Measurements from ENCODE around the gene ZNF526. TPM values are rescaled to one million over a fixed set of nuclear protein-coding genes. Genes with fewer than 3 reads are reported as not detected.
A peak's percentile ranks its signal among the peaks of the same experiment; 100 is the strongest.

Gene ZNF526
- total and polyA plus RNA-seq, 4 donors, result 1.7 to 8.8 (median 3.8) TPM

GRCh38 chr19:42249769-42250168 is 29.7 kb downstream of the ZNF526 start (continued):
- no peak for TF ChIP-seq JUND (IDR thresholded peaks at IDR 0.05)
- no peak for TF ChIP-seq RAD21 (IDR thresholded peaks at IDR 0.05)
- TF ChIP-seq YY1 (IDR thresholded peaks at IDR 0.05), result no peak
- no peak for TF ChIP-seq FOXA1 (IDR thresholded peaks at IDR 0.05)
- TF ChIP-seq NR2F2 (IDR thresholded peaks at IDR 0.05), result no peak
- no peak for TF ChIP-seq HNF4A (conservative IDR thresholded peaks at IDR 0.05)
- no peak for TF ChIP-seq HNF4G (IDR thresholded peaks at IDR 0.05)

GRCh38 chr19:42250183-42250665 is 30.1 kb downstream of the ZNF526 start:
- H3K36me3 ChIP-seq (ENCODE audit: control insufficient read depth in 4 of 4, insufficient read depth in 3 of 4, low read depth in 1 of 4, low read length in 3 of 4), result peaks cover 0 to 12% (median 5%) of the 10 kb centered on the region in 4 donors
- H3K9ac ChIP-seq (ENCODE audit: low read depth in 1 of 2, low read length in 2 of 2), result no peak overlapping the region
- H3K27me3 ChIP-seq (ENCODE audit: control insufficient read depth in 4 of 4, insufficient read depth in 4 of 4, low read length in 3 of 4), result no peaks in the 10 kb centered on the region
- no peaks in the 10 kb centered on the region for H3K9me3 ChIP-seq (ENCODE audit: control insufficient read depth in 4 of 4, low read length in 3 of 4)
- peak; percentile 33 for DNase-seq (ENCODE audit: low spot score)
- no peak overlapping the region for H3K4me3 ChIP-seq (ENCODE audit: low read depth in 1 of 3, low read length in 3 of 3)
- TF ChIP-seq FOXA1 (IDR thresholded peaks at IDR 0.05), result no peak
- TF ChIP-seq GABPA (IDR thresholded peaks at IDR 0.05 in 1 of 2, conservative IDR thresholded peaks at IDR 0.05 in 1 of 2), result no peak
- no peak for TF ChIP-seq REST (IDR thresholded peaks at IDR 0.05)
- no peak for TF ChIP-seq ATF3 (IDR thresholded peaks at IDR 0.05)
- TF ChIP-seq TAF1 (conservative IDR thresholded peaks at IDR 0.05), result no peak
- TF ChIP-seq CTCF (IDR thresholded peaks at IDR 0.05; ENCODE audit: low read depth, low read length, missing input control), result no peak
- TF ChIP-seq SP1 (IDR thresholded peaks at IDR 0.05), result no peak
- peak in 1 of 2 donors; percentile 52 for TF ChIP-seq HNF4A (conservative IDR thresholded peaks at IDR 0.05)
- no peak for TF ChIP-seq FOXA2 (IDR thresholded peaks at IDR 0.05)
- TF ChIP-seq YY1 (IDR thresholded peaks at IDR 0.05), result no peak
- no peak for TF ChIP-seq EGR1 (IDR thresholded peaks at IDR 0.05; ENCODE audit: low read depth in 2 of 2)
- TF ChIP-seq ZBTB33 (IDR thresholded peaks at IDR 0.05), result no peak
- TF ChIP-seq RXRA (IDR thresholded peaks at IDR 0.05), result no peak
- TF ChIP-seq JUND (IDR thresholded peaks at IDR 0.05), result no peak
- no peak for TF ChIP-seq RAD21 (IDR thresholded peaks at IDR 0.05)
- TF ChIP-seq NR2F2 (IDR thresholded peaks at IDR 0.05), result peak; percentile 7
- no peak for TF ChIP-seq MAX (IDR thresholded peaks at IDR 0.05)
- H3K27ac ChIP-seq (ENCODE audit: low read depth in 1 of 2, low read length in 2 of 2), result peak overlapping the region; percentile 67 to 72
- WGBS, result 73% methylated on average over 15 of the region's 15 CpGs
- peaks cover 16 to 46% (median 26%) of the 10 kb centered on the region in 4 donors for H3K4me1 ChIP-seq (ENCODE audit: control insufficient read depth in 4 of 4, insufficient read depth in 4 of 4, low read length in 3 of 4)
